KMS-11 (cell line): ENCODE results near the gene PRRT3.

ENCODE experiments used
- H2AFZ ChIP-seq: fragments of 200-600 bp; sonication (generic); 2 replicates; pipeline ENCODE4 v1.6.1; 2016; ENCODE audit warnings: antibody characterized with exemption, mixed run types, low read depth
- H3K27ac ChIP-seq: fragments of 200-600 bp; sonication (generic); 2 replicates; pipeline ENCODE4 v1.6.1; 2016; ENCODE audit warnings: mild to moderate bottlenecking, mixed run types
- H3K27me3 ChIP-seq: fragments of 200-600 bp; sonication (generic); 2 replicates; pipeline ENCODE4 v1.6.1; 2017; ENCODE audit warnings: mild to moderate bottlenecking, low read depth, mixed run types, moderate library complexity; ENCODE audit not compliant: insufficient read depth
- H3K36me3 ChIP-seq: fragments of 200-600 bp; sonication (generic); 2 replicates; pipeline ENCODE4 v1.6.1; 2017; ENCODE audit warnings: mild to moderate bottlenecking, mixed run types; ENCODE audit not compliant: insufficient read depth
- H3K4me1 ChIP-seq: fragments of 200-600 bp; sonication (generic); 2 replicates; pipeline ENCODE4 v1.6.1; 2016; ENCODE audit warnings: mild to moderate bottlenecking, low read depth, mixed run types; ENCODE audit not compliant: poor library complexity, severe bottlenecking
- H3K4me2 ChIP-seq: fragments of 200-600 bp; sonication (generic); 2 replicates; pipeline ENCODE4 v1.7.0; 2016; ENCODE audit warnings: mild to moderate bottlenecking, mixed run types
- H3K4me3 ChIP-seq: fragments of 200-600 bp; sonication (generic); IDR thresholded peaks from 2 replicates; pipeline ENCODE4 v1.6.1; 2017; ENCODE audit warnings: low read depth, low read length, mixed read lengths; ENCODE audit not compliant: insufficient read depth
- H3K79me2 ChIP-seq: fragments of 200-600 bp; sonication (generic); 2 replicates; pipeline ENCODE4 v1.6.1; 2016; ENCODE audit warnings: low read depth, mixed run types; ENCODE audit not compliant: insufficient read depth
- H3K9ac ChIP-seq: fragments of 200-600 bp; sonication (generic); 2 replicates; pipeline ENCODE4 v1.6.1; 2016; ENCODE audit warnings: mild to moderate bottlenecking, mixed run types
- H4K20me1 ChIP-seq: fragments of 200-600 bp; sonication (generic); 2 replicates; pipeline ENCODE4 v1.6.1; 2016; ENCODE audit warnings: mild to moderate bottlenecking, mixed run types; ENCODE audit not compliant: insufficient read depth
- CTCF ChIP-seq: fragments of 200-600 bp; sonication (generic); conservative IDR thresholded peaks from 2 replicates; pipeline ENCODE4 v1.6.1; 2017; ENCODE audit warnings: low read depth, mild to moderate bottlenecking, antibody characterized with exemption, low read length, moderate library complexity, mixed read lengths

The PRRT3 gene

GRCh38 chr3:9912294-9912935, 39.8 kb downstream of the PRRT3 start:
- Histone ChIP-seq H4K20me1 (no peaks in the 10 kb centered on the region), H3K27ac (peak overlapping the region; percentile 86), H3K27me3 (no peaks in the 10 kb centered on the region), H3K9ac (peak overlapping the region; percentile 52; the same call in 1 of the 2 replicates), H3K79me2 (no peaks in the 10 kb centered on the region), H3K36me3 (no peaks in the 10 kb centered on the region), H2AFZ (peak overlapping the region; percentile 41; the same call in 1 of the 2 replicates), H3K4me2 (peak overlapping the region; percentile 80), H3K4me1 (peaks cover 57% of the 10 kb centered on the region), H3K4me3 (no peak overlapping the region)
- no peak for TF ChIP-seq CTCF

- Histone ChIP-seq H3K4me2 (peak overlapping the region; percentile 80), H2AFZ (peak overlapping the region; percentile 41; the same call in 1 of the 2 replicates), H3K4me1 (peaks cover 57% of the 10 kb centered on the region), H3K27me3 (no peaks in the 10 kb centered on the region), H3K9ac (peak overlapping the region; percentile 52), H4K20me1 (no peaks in the 10 kb centered on the region), H3K27ac (peak overlapping the region; percentile 86), H3K4me3 (no peak overlapping the region), H3K79me2 (no peaks in the 10 kb centered on the region), H3K36me3 (no peaks in the 10 kb centered on the region)
- TF ChIP-seq CTCF: no peak
Measured at GRCh38 chr3:9911863-9912262, 40.3 kb downstream of the PRRT3 start.

- H3K4me3 ChIP-seq: no peak overlapping the region
- H3K9ac ChIP-seq: no peak overlapping the region
- no peak overlapping the region for H2AFZ ChIP-seq
- no peak for TF ChIP-seq CTCF
- peak overlapping the region; percentile 17; the same call in 1 of the 2 replicates for H3K4me2 ChIP-seq
- H3K79me2 ChIP-seq: no peaks in the 10 kb centered on the region
- H3K27ac ChIP-seq: no peak overlapping the region
- peaks cover 52% of the 10 kb centered on the region for H3K4me1 ChIP-seq
- no peaks in the 10 kb centered on the region for H3K36me3 ChIP-seq
- H4K20me1 ChIP-seq: no peaks in the 10 kb centered on the region
- H3K27me3 ChIP-seq: no peaks in the 10 kb centered on the region
Measured at GRCh38 chr3:9909221-9910013, 42.8 kb downstream of the PRRT3 start.

- H2AFZ ChIP-seq: no peak overlapping the region
Measured at GRCh38 chr3:9908286-9908685, 43.9 kb downstream of the PRRT3 start.

More at GRCh38 chr3:9908286-9908685, 43.9 kb downstream of the PRRT3 start:
- Histone ChIP-seq H3K9ac (no peak overlapping the region), H3K36me3 (no peaks in the 10 kb centered on the region), H3K4me3 (no peak overlapping the region), H3K27me3 (no peaks in the 10 kb centered on the region), H3K79me2 (no peaks in the 10 kb centered on the region), H3K4me2 (no peak overlapping the region), H3K4me1 (peaks cover 41% of the 10 kb centered on the region), H3K27ac (no peak overlapping the region), H4K20me1 (no peaks in the 10 kb centered on the region)
- no peak for TF ChIP-seq CTCF
